H1 (cell line): ENCODE data around the gene RADIL. TPM values are rescaled to one million over a fixed set of nuclear protein-coding genes. Genes with fewer than 3 reads are reported as not detected.

ENCODE experiments used
- BRCA1 ChIP-seq: IDR thresholded peaks from 2 replicates; pipeline ENCODE4 v1.6.1; 2012; ENCODE audit warnings: low read depth, low read length, improper control_type of control experiment
- CEBPB ChIP-seq: IDR thresholded peaks from 2 replicates; pipeline ENCODE4 v1.6.1; 2012; ENCODE audit warnings: low read depth, low read length
- POLR2AphosphoS5 ChIP-seq: IDR thresholded peaks from 2 replicates; pipeline ENCODE4 v1.6.1; 2011; ENCODE audit warnings: low read depth, low read length
- RXRA ChIP-seq: IDR thresholded peaks from 2 replicates; pipeline ENCODE4 v1.6.1; 2011; ENCODE audit warnings: low read depth, mild to moderate bottlenecking, low read length, moderate library complexity; ENCODE audit not compliant: insufficient read depth
- polyA plus RNA-seq, 7 experiments: library from polyadenylated mRNA; depleted of rRNA in 3 of 7; stranded (reverse) in 5 of 7; unstranded in 2 of 7; fragments of >200 nt in 5 of 7; fragments of 200-250 nt in 2 of 7; gene quantifications; 1 replicate in 5 of 7; 2 replicates in 1 of 7; 4 replicates in 1 of 7; pipeline versions ENCODE4 v1.2.1 to v1.2.3, GENCODE V29; 2011 to 2013; ENCODE audit warnings: missing spikeins in 2 of 7, mixed read lengths in 2 of 7
- total RNA-seq: library from RNA; stranded (reverse); fragmentation: NEBNext Ultra II Directional; extraction: Animal tissue kit (Norgen Biotek cat#: 25700); gene quantifications from 2 replicates; pipeline ENCODE4 v1.2.1, GENCODE V29; 2021
- TF ChIP-seq, protein P1 (sequence below), 3 experiments: IDR thresholded peaks; 1 replicate in 2 of 3; 2 replicates in 1 of 3; pipeline versions ENCODE4 v1.5.1 to v1.6.1; 2011; ENCODE audit warnings: low read length in 3 of 3, mild to moderate bottlenecking in 3 of 3, inconsistent platforms in 2 of 3, low read depth in 1 of 3, moderate library complexity in 1 of 3; ENCODE audit not compliant: insufficient read depth in 1 of 3; ENCODE audit errors: control extremely low read depth in 1 of 3

RADIL gene
- total and polyA plus RNA-seq, 2 of the 8 experiments (the other 6 are each of a cell fraction or from before 2014, with no cell fraction given) = 5.0 to 5.4 TPM

DNA sequence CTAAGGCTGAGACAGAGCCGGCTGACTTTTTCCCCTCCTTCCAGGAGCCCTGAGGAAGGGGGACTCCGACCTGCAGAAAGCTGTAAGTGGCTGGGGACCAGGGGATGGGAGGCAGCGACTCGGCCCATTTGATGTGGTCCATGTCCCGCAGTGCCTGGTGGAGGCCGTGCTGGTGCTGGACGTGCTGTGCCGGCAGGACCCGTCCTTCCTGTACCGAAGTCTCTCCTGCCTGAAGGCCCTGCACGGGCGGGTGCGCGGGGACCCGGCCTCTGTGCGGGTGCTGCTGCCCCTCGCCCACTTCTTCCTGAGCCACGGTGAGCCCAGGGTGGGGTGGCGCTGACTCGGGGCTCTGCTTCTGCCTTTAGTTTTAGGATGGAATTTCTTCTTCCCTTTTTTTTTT is 98.1 kb downstream of the RADIL start (continued):
- TF ChIP-seq, protein P1, sequence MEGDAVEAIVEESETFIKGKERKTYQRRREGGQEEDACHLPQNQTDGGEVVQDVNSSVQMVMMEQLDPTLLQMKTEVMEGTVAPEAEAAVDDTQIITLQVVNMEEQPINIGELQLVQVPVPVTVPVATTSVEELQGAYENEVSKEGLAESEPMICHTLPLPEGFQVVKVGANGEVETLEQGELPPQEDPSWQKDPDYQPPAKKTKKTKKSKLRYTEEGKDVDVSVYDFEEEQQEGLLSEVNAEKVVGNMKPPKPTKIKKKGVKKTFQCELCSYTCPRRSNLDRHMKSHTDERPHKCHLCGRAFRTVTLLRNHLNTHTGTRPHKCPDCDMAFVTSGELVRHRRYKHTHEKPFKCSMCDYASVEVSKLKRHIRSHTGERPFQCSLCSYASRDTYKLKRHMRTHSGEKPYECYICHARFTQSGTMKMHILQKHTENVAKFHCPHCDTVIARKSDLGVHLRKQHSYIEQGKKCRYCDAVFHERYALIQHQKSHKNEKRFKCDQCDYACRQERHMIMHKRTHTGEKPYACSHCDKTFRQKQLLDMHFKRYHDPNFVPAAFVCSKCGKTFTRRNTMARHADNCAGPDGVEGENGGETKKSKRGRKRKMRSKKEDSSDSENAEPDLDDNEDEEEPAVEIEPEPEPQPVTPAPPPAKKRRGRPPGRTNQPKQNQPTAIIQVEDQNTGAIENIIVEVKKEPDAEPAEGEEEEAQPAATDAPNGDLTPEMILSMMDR (IDR thresholded peaks at IDR 0.05; ENCODE audit: control extremely low read depth in 1 of 3, insufficient read depth in 1 of 3, low read depth in 1 of 3, low read length in 3 of 3) = no peak
- no peak for TF ChIP-seq POLR2AphosphoS5
- TF ChIP-seq RXRA = no peak
- no peak for TF ChIP-seq CEBPB
- no peak for TF ChIP-seq BRCA1
